Left ventricle myocardium superior (tissue), 1 donor: Measurements from ENCODE around the gene MLLT6. TPM values are rescaled to one million over a fixed set of nuclear protein-coding genes. Genes with fewer than 3 reads are reported as not detected.
"Not testable (repeated sequence)": the region's sequence is repeated elsewhere in the genome, so short reads cannot be mapped to it uniquely, and the experiment has no call there.

Experiments
- ATAC-seq: fragments of 200-7000 bp; cut with Tn5 transposase; one replicate; pipeline ENCODE4 v1.9.1; 2020; ENCODE audit warnings: mild to moderate bottlenecking, moderate library complexity
- DNase-seq: peaks from one replicate; pipeline ENCODE4 v3.0.0-alpha.2; 2020
- intact Hi-C: fragments of 100-400 bp; cut with micrococcal nuclease; formaldehyde crosslinking; loops from one replicate; pipeline ENCODE4 v1.11.0; 2022
- total RNA-seq: library from RNA; stranded (reverse); fragmentation: NEBNext Ultra II Directional; extraction: Animal tissue kit (Norgen Biotek cat#: 25700); gene quantifications from one replicate; pipeline ENCODE4 v1.2.1, GENCODE V29; 2021
- donor health status: DM: no; HTN: yes; CAD: no; lungs with severe emphysema.

MLLT6 gene
- total RNA-seq, 1 donor from 2014 or later = 88.0 TPM

DNA sequence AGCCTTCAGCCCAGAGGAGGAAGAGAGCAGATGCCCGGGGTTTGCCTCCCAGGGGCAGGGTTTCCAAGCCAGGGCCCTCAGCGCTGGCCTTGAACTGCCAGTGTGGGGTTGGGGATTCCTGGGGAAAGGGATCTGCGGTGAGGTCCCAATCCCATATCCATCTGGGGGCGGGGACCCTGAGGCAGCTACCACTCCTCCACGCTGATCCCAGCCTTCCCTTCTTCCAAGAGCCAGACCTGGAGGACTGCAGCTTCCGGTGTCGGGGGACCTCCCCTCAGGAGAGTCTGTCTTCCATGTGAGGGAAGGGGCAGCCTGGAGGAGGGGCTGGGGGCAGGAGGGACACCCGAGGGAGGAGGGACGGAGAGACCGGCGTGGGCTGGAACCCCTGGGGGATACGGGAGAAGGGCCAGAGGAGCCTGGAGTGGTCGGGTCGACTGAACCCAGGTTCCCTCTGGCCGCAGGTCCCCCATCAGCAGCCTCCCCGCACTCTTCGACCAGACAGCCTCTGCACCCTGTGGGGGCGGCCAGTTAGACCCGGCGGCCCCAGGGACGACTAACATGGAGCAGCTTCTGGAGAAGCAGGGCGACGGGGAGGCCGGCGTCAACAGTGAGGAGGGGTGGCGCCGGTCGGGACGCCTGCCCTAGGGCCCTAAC, 14.3 kb downstream of the MLLT6 start:
- ATAC-seq = no peak
- no peak for DNase-seq
- intact Hi-C loops = no loop called here

- DNase-seq = no peak
- intact Hi-C loops = no loop called here
- ATAC-seq = no peak
These were observed 15.0 kb downstream of the MLLT6 start for GRCh38 chr17:38719943-38720641.

- ATAC-seq (no peak), DNase-seq (no peak)
- intact Hi-C loops = no loop called here
These were observed 15.9 kb downstream of the MLLT6 start for GRCh38 chr17:38720941-38721340.

DNA sequence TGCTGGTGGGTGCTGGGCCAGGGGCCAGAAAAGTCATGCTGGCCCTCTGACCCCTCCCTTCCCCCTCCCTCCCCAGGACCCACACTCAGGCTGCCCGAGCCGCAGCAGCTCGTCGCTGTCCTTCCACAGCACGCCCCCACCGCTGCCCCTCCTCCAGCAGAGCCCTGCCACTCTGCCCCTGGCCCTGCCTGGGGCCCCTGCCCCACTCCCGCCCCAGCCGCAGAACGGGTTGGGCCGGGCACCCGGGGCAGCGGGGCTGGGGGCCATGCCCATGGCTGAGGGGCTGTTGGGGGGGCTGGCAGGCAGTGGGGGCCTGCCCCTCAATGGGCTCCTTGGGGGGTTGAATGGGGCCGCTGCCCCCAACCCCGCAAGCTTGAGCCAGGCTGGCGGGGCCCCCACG, 16.7 kb downstream of the MLLT6 start:
- ATAC-seq (no peak), DNase-seq (no peak)
- intact Hi-C loops = no loop called here

GRCh38 chr17:38724337-38724988, 19.4 kb downstream of the MLLT6 start:
- ATAC-seq (peak; percentile 67), DNase-seq (peak; percentile 86)
- intact Hi-C loops = no loop called here

DNA sequence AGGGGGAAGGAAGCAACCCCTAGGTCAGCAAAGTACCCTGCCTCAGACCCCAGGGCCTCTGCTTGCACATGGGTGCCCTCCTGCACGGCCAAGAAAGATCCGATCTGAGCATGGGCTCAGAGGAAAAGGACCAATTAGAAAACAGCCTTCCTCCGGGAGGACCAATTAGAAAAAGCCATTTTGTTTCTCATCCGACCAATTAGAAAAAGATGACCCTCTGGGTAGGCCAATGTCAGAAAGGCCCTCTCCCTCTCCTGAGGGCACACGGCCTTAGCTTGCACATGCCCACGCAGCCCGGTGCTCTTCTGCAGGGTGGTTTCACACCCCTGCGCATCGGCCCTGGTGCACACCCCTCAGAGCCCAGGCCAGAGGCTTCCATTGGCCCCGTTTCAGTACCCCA, 20.0 kb downstream of the MLLT6 start:
- DNase-seq (no peak), ATAC-seq (no peak)
- intact Hi-C loops = no loop called here

DNA sequence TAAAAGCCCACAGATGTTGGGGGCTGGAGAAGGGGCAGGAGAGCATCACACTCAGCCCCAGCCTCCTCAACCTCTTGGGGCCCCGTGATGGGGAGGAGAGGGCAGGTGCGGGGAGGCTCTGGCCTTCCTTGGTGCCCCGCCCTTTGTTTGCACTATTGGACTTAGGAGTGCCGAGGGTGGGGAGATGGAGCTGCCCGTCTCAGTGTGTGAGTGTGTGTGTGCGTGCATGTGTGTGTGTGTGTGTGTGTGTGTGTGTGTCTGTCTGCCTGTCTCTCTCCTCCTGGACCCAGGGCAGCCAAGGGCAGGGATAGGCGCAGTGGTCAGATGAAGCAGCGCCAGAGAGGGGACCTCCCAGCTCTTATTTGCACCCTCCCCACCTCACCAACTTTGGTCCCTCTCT, 21.1 kb downstream of the MLLT6 start:
- ATAC-seq, DNase-seq, intact Hi-C loops: not testable (repeated sequence)

DNA sequence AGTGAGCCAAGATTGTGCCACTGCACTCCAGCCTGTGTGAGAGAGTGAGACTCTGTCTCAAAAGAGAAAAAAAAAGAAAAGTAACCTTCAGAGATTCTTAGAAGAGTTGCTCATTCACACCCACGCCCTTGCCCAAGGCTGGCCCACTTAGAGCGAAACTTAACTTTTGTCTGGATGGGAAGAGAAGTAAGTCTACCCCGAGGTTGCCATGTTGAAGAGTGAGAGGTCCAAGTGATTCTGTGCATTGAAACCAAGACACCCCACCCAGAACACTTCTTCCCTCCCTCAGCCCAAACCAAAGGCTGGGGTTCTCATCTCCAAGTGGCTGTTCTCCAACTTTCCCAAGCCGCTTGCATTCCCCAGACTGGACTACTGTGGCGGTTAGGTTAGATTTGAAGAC, 22.7 kb downstream of the MLLT6 start:
- DNase-seq = no peak
- intact Hi-C loops = no loop called here
- no peak for ATAC-seq

DNA sequence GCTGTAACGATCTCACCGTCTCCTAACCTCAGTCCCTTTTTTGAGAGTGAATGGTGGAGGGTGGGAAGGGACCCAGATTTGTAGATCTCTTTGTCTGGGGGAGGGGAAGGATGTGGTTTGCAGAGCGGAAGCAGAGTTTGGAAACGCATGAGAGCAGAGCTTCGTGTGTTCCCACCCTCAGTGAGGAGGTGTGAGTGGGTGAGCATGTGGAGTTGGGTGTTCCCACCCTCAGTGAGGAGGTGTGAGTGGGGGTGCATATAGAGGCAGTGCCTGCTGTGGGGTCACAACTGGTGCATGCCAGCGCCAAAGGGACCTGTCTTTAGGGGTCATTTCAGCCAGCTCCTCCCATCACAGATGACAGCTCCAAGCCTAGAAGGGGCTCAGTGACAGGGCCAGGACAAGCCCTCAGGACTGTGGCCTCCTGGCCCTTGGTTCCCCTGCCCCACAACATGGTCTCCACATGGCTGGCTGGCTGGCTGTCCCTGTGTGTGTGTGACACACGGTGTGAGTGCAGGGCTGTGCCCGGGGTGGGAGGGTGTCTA, 23.3 kb downstream of the MLLT6 start:
- DNase-seq = no peak

GRCh38 chr17:38729368-38729885, 24.4 kb downstream of the MLLT6 start:
- DNase-seq = no peak
- ATAC-seq = no peak
- intact Hi-C loops = no loop called here

More for the DNA sequence above, 23.3 kb downstream of the MLLT6 start:
- ATAC-seq = no peak
- intact Hi-C loops = no loop called here

- peak; percentile 95 for DNase-seq
- ATAC-seq = peak; percentile 84
- intact Hi-C loops = no loop called here
These were observed 24.9 kb downstream of the MLLT6 start, which contains the start of gene CISD3 for GRCh38 chr17:38729886-38730525. Gene CISD3 (plus strand): TSS chr17:38730341. CDS start chr17:38730359, 18 bp downstream.

- ATAC-seq = peak; percentile 62
These were observed 25.7 kb downstream of the MLLT6 start for GRCh38 chr17:38730526-38731379.

GRCh38 chr17:38731526-38732294, 26.6 kb downstream of the MLLT6 start:
- DNase-seq = peak; percentile 58
- no peak for ATAC-seq
- intact Hi-C loops = no loop called here

More at GRCh38 chr17:38730526-38731379, 25.7 kb downstream of the MLLT6 start:
- DNase-seq = peak; percentile 90
- intact Hi-C loops = no loop called here

DNA sequence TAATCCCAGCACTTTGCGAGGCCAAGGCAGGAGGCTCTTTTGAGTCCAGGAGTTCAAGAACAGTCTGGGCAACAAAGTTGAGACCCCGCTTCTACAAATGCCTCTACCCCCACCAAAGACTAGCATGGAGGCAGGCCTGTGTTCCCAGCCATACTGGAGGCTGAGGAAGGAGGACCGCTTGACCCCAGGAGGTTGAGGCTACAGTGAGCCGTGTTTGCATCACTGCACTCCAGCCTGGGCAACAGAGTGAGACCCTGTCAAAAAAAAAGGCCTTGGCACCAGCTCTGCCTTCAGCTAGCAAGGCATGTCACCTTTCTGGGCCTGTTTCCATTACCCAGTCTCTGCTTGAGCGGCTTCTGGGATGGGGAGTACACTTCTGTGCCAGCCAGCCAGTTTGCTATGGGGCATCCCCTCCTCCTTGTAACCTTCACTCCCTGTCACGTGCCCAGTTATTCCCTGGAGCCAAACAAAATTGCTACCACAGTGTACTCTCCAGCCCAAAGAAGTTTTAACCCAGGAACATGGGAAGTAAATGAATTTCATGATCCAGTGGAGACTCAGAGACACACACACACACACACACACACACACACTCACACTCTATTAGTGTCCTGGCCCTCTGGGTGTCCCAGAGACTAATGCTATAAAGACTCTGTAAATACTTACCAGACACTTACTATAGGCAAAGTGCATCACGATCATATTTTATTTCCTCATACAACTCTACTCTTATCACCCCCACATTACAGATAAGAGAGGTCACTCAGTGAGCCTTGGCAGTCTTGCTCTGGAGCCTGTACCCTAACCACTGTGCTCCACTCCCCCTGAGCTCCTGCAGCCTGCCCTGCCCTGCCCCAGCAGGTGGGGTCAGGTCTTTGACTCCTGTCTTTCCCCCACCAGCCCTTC, 27.6 kb downstream of the MLLT6 start:
- no peak for DNase-seq
- intact Hi-C loops = no loop called here
- ATAC-seq = peak; percentile 38

GRCh38 chr17:38733282-38733981, 28.4 kb downstream of the MLLT6 start:
- ATAC-seq (no peak), DNase-seq (no peak)
- intact Hi-C loops = no loop called here
